ENCODE measurements around the gene CDHR3.
A peak's percentile ranks its signal among the peaks of the same experiment; 100 is the strongest.

CDHR3 gene

DNA sequence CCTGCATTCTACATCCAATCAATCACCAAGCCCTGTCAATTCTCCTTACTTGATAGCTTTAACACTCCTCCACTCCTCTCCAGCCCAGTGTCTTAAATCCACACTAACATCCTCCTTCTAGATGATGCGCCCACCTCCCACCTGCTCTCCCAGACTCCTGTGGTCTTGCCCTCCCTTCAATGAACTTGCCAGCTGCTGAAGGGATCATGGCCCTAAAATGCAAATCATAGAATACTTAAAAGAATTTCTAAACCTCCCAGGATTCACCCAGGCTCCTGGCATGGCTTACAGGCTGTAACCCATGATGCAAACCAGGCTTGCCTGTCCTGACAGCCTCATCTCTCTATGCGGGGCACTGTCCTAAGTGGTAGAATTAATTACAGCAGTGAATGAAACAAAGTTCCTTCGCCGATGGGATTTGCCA is 105.5 kb downstream of the CDHR3 start:
- in situ Hi-C loops (cut with HindIII; ENCODE audit: low pct_ligation_motif_present, low pct_unique_long_range_greater_than_20kb, low sequenced_read_pairs), result loop anchor here (25.0 kb wide), 1 partner anchor 94 kb away; no protein-coding TSS in a partner anchor
- DNase-seq, result no peak

DNA sequence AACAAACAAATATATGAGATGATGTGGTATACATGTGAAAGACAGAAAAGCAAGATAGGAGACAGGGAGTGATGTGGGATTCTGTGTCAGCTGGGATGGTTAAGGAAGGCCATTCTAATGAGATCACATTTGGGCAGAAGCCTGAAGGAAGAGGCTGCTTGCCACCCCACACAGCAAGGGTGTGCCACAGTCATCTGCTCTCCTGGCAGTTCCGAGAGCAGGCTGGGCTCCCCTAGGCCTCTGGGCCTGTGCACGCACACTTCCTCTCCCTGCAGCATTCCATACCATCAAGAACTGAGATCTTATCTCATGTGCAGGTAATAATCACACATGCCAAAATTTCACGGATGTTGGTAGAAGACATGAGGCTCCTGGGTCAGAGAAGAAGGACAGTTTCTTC is 105.9 kb downstream of the CDHR3 start:
- DNase-seq, result no peak
- in situ Hi-C loops (cut with HindIII; ENCODE audit: low pct_ligation_motif_present, low pct_unique_long_range_greater_than_20kb, low sequenced_read_pairs), result loop anchor here (25.0 kb wide), 1 partner anchor 93 kb away; no protein-coding TSS in a partner anchor

GRCh38 chr7:106069471-106070200 is 106.6 kb downstream of the CDHR3 start:
- in situ Hi-C loops (cut with HindIII; ENCODE audit: low pct_ligation_motif_present, low pct_unique_long_range_greater_than_20kb, low sequenced_read_pairs), result loop anchor here (25.0 kb wide), 1 partner anchor 93 kb away; no protein-coding TSS in a partner anchor
- no peak for DNase-seq

DNA sequence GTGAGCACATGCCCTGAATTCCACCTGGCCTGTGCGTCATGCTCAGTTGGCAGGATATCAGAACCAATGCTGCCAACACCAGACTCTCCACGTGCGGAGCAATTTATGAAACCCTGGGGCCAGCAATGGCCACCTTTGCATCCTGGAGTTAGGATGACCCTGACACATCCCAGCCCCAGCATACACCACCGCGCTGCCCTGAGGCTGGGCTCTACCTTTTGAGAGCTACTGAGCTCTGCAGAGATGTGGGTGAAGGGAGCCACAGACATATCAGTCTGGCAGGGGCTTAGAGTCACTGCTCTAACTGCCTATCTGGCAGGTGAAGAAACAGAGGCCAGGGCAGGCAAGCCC is 107.1 kb downstream of the CDHR3 start:
- in situ Hi-C loops (cut with HindIII; ENCODE audit: low pct_ligation_motif_present, low pct_unique_long_range_greater_than_20kb, low sequenced_read_pairs), result loop anchor here (25.0 kb wide), 1 partner anchor 92 kb away; no protein-coding TSS in a partner anchor
- peak; percentile 23 for DNase-seq

DNA sequence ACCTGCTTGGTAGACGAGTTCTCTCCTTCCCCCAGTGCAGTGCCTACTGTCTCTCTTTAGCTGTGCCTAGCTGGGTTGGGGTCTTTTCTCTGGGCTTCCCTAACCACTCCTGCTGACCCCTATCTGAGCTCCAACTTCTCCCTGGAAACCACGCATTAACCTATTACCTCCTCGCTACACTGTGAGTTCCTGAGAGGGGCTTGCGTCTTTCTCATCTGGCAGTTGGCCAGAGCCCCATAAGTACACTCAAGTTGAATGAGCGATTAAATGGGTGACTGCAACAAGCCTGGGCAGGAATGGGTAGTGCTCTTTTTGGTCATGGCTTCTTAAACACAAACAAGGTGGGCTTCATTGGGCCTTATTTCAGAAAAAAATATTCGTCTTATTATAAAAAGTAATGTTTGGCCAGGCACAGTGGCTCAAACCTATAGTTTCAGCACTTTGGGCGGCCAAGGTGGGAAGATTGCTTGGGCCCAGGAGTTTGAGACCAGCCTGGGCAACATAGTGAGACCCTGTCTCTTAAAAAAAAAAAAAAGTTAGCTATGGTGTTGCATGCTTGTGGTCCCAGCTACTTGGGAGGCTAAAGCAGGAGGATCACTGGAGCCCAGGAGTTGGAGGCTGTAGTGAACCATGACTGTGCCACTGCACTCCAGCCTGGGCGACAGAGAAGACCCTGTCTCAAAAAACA is 107.6 kb downstream of the CDHR3 start:
- DNase-seq, result no peak
- in situ Hi-C loops (cut with HindIII; ENCODE audit: low pct_ligation_motif_present, low pct_unique_long_range_greater_than_20kb, low sequenced_read_pairs), result loop anchor here (25.0 kb wide), 1 partner anchor 92 kb away; no protein-coding TSS in a partner anchor

- DNase-seq, result no peak
- in situ Hi-C loops (cut with HindIII; ENCODE audit: low pct_ligation_motif_present, low pct_unique_long_range_greater_than_20kb, low sequenced_read_pairs), result loop anchor here (25.0 kb wide), 1 partner anchor 91 kb away; no protein-coding TSS in a partner anchor
Measured at GRCh38 chr7:106071356-106071998, 108.4 kb downstream of the CDHR3 start.

DNA sequence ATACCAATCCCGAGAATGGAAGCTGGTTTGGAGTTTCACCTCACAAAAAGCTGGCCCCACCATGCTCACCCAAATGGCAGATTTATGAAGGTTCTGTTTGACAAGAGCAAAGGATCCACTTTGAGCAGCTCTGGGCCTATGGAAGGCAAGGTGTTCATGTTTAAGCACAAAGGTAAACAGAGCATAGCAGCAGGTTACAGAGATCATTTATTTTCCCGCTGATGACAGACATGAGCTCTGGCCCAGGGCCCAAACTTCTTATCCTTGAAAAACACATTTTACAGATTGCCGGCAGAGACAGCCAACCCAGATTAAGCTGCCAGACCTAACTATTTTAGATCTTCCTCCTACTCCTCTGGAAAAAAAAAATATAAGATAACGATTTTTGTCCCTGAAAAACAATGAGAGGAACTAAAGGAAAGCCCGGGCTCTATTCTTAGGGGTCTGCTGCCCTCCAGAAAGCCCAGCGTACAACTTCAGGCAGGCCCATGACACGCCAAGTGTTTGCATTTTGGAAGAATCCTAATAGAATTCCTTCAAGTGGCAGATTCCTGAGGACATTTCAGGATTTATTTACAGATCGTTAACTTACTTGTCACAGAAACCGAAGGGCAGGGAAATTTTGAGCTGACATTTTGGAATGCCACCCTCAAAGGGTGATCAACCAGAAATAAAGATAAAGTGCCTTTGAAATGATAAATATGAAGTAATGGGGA is 109.1 kb downstream of the CDHR3 start:
- in situ Hi-C loops (cut with HindIII; ENCODE audit: low pct_ligation_motif_present, low pct_unique_long_range_greater_than_20kb, low sequenced_read_pairs), result loop anchor here (25.0 kb wide), 1 partner anchor 90 kb away; no protein-coding TSS in a partner anchor
- no peak for DNase-seq

GRCh38 chr7:106072715-106073091 is 109.6 kb downstream of the CDHR3 start:
- in situ Hi-C loops (cut with HindIII; ENCODE audit: low pct_ligation_motif_present, low pct_unique_long_range_greater_than_20kb, low sequenced_read_pairs), result loop anchor here (25.0 kb wide), 1 partner anchor 90 kb away; no protein-coding TSS in a partner anchor
- DNase-seq, result no peak

DNA sequence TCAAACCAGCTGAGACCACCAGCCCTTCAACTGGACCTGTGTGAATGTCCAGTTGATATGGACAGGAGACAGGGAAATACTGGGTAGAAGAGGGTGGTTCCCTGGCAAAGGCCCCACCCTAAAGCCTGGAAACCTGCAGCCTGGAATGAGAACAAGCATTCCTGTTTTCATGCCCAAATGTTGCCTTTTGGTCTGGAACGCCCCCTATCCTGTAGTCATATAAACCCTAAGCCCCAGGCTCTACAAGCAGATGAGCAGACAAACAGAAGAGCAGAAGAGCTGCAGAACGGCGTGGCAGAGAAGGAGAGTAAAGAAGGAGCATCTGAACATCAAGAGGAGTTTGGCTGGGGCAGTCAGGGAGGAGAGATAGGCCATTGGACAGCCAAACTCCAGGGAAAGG is 110.6 kb downstream of the CDHR3 start:
- in situ Hi-C loops (cut with HindIII; ENCODE audit: low pct_ligation_motif_present, low pct_unique_long_range_greater_than_20kb, low sequenced_read_pairs), result loop anchor here (25.0 kb wide), 1 partner anchor 89 kb away; no protein-coding TSS in a partner anchor
- DNase-seq, result no peak

GRCh38 chr7:106074257-106074656 is 111.2 kb downstream of the CDHR3 start:
- in situ Hi-C loops (cut with HindIII; ENCODE audit: low pct_ligation_motif_present, low pct_unique_long_range_greater_than_20kb, low sequenced_read_pairs), result loop anchor here (25.0 kb wide), 1 partner anchor 88 kb away; no protein-coding TSS in a partner anchor

GRCh38 chr7:106075937-106076336 is 112.9 kb downstream of the CDHR3 start:
- no peak for DNase-seq
- in situ Hi-C loops (cut with HindIII; ENCODE audit: low pct_ligation_motif_present, low pct_unique_long_range_greater_than_20kb, low sequenced_read_pairs), result no loop called here

More at GRCh38 chr7:106074257-106074656, 111.2 kb downstream of the CDHR3 start:
- DNase-seq, result no peak

DNA sequence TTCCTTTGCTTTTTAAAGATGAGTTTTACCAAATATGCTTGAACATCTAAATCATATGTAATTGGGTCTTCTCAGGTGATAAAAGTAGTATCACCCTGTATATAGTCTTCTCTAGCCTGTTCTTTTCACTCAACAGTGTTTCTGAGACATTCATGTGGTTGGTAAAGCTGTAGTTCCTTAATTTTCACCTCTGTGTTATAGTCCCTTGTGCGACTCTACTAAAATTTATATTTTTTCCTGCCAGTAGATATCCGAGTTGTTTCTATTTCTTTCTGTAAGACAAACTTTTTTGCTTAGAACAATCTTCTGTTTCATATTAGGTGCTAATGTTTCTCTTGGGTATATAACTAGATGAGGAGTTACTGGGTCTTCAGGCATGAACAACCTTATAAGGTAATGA is 113.5 kb downstream of the CDHR3 start:
- no peak for DNase-seq
- in situ Hi-C loops (cut with HindIII; ENCODE audit: low pct_ligation_motif_present, low pct_unique_long_range_greater_than_20kb, low sequenced_read_pairs), result no loop called here

- in situ Hi-C loops (cut with HindIII; ENCODE audit: low pct_ligation_motif_present, low pct_unique_long_range_greater_than_20kb, low sequenced_read_pairs), result no loop called here
- DNase-seq, result no peak
Measured at GRCh38 chr7:106080300-106080987, 117.4 kb downstream of the CDHR3 start.

- in situ Hi-C loops (cut with HindIII; ENCODE audit: low pct_ligation_motif_present, low pct_unique_long_range_greater_than_20kb, low sequenced_read_pairs), result no loop called here
- DNase-seq, result no peak
Measured at GRCh38 chr7:106082087-106082854, 119.2 kb downstream of the CDHR3 start.
